ENCODE measurements around the gene DERL3.
A peak's percentile ranks its signal among the peaks of the same experiment; 100 is the strongest.

Gene DERL3

GRCh38 chr22:23847310-23847920, 8.6 kb upstream of the DERL3 start:
- no peak for DNase-seq
- ATAC-seq, result no peak

GRCh38 chr22:23846081-23846469, 7.3 kb upstream of the DERL3 start:
- ATAC-seq (no peak), DNase-seq (no peak)

- DNase-seq (no peak), ATAC-seq (no peak)
These were observed 6.7 kb upstream of the DERL3 start for GRCh38 chr22:23845265-23846080.

GRCh38 chr22:23844739-23845202, 6.0 kb upstream of the DERL3 start:
- DNase-seq, result no peak
- ATAC-seq, result no peak

GRCh38 chr22:23842599-23842998, 3.8 kb upstream of the DERL3 start:
- no peak for DNase-seq
- no peak for ATAC-seq

GRCh38 chr22:23841736-23842445, 3.1 kb upstream of the DERL3 start:
- no peak for ATAC-seq
- no peak for DNase-seq

- ATAC-seq (no peak), DNase-seq (no peak)
These were observed 2.5 kb upstream of the DERL3 start for GRCh38 chr22:23841292-23841691.

- DNase-seq (no peak), ATAC-seq (no peak)
These were observed 1.2 kb upstream of the DERL3 start for GRCh38 chr22:23840026-23840425.

- ATAC-seq (no peak), DNase-seq (peak; percentile 20)
These were observed 710 bp downstream of the DERL3 start for GRCh38 chr22:23837911-23838680.

GRCh38 chr22:23837496-23837859, 1.3 kb downstream of the DERL3 start:
- DNase-seq (no peak), ATAC-seq (no peak)

GRCh38 chr22:23836692-23837495, 1.9 kb downstream of the DERL3 start:
- DNase-seq (no peak), ATAC-seq (no peak)

GRCh38 chr22:23836281-23836680, 2.5 kb downstream of the DERL3 start:
- no peak for ATAC-seq
- no peak for DNase-seq

- ATAC-seq (no peak), DNase-seq (no peak)
These were observed 3.2 kb downstream of the DERL3 start for GRCh38 chr22:23835484-23836144.

GRCh38 chr22:23834793-23835483, 3.9 kb downstream of the DERL3 start:
- ATAC-seq, result no peak
- no peak for DNase-seq

GRCh38 chr22:23834406-23834792, 4.4 kb downstream of the DERL3 start:
- no peak for DNase-seq
- no peak for ATAC-seq

- no peak for ATAC-seq
- DNase-seq, result no peak
These were observed 4.9 kb downstream of the DERL3 start for GRCh38 chr22:23833911-23834317.

GRCh38 chr22:23833017-23833751, 5.6 kb downstream of the DERL3 start:
- DNase-seq (no peak), ATAC-seq (no peak)

GRCh38 chr22:23832226-23833016, 6.4 kb downstream of the DERL3 start:
- ATAC-seq, result no peak

GRCh38 chr22:23831781-23832180, 7.0 kb downstream of the DERL3 start:
- ATAC-seq, result no peak

More at GRCh38 chr22:23832226-23833016, 6.4 kb downstream of the DERL3 start:
- no peak for DNase-seq

More at GRCh38 chr22:23831781-23832180, 7.0 kb downstream of the DERL3 start:
- no peak for DNase-seq

Measured in stimulated activated naive CD8-positive, alpha-beta T cell treated with anti-CD3 and anti-CD28 coated beads, Interleukin-15, Interleukin-2, amounts not matched to agents 100 U/mL and 50 U/mL, for 24 hours (primary cell).